HL-60 (cell line): Measurements from ENCODE around the gene ZBTB49.

Source experiments
- DNase-seq, 2 experiments: peaks; one replicate each; pipeline ENCODE4 v3.0.0-alpha.2; 2010 to 2020; ENCODE audit warnings: low read depth in 1 of 2, low spot score in 1 of 2
- H3K27ac ChIP-seq: fragments of 250-450 bp; sonication (Bioruptor Pico); replicated peaks from 2 replicates; pipeline ENCODE4 v1.5.1; 2020; ENCODE audit warnings: mild to moderate bottlenecking, moderate library complexity
- H3K27me3 ChIP-seq: fragments of 250-450 bp; sonication (Bioruptor Pico); 2 replicates; pipeline ENCODE4 v1.5.1; 2021; ENCODE audit warnings: mild to moderate bottlenecking, moderate library complexity; ENCODE audit not compliant: insufficient read depth, poor library complexity, severe bottlenecking
- H3K4me3 ChIP-seq: replicated peaks from 2 replicates; pipeline ENCODE4 v1.5.1; 2011; ENCODE audit warnings: mild to moderate bottlenecking, control low read depth, low read length; ENCODE audit not compliant: insufficient read depth
- GABPA ChIP-seq: IDR thresholded peaks from 2 replicates; pipeline ENCODE4 v1.6.1; 2012; ENCODE audit warnings: low read depth
- POLR2AphosphoS5 ChIP-seq: IDR thresholded peaks from 2 replicates; pipeline ENCODE4 v1.6.1; 2012; ENCODE audit warnings: low read depth
- SPI1 ChIP-seq: IDR thresholded peaks from 2 replicates; pipeline ENCODE4 v1.6.1; 2012; ENCODE audit warnings: low read depth, mild to moderate bottlenecking, borderline replicate concordance
- TF ChIP-seq, protein P1 (sequence below): IDR thresholded peaks from 2 replicates; pipeline ENCODE4 v1.6.1; 2012; ENCODE audit warnings: low read depth; ENCODE audit not compliant: insufficient replicate concordance
- TF ChIP-seq, protein P2 (sequence below): IDR thresholded peaks from one replicate; pipeline ENCODE4 v1.5.1; 2011; ENCODE audit warnings: low read length, control low read depth, inconsistent platforms; ENCODE audit not compliant: insufficient read depth

ZBTB49 gene

DNA sequence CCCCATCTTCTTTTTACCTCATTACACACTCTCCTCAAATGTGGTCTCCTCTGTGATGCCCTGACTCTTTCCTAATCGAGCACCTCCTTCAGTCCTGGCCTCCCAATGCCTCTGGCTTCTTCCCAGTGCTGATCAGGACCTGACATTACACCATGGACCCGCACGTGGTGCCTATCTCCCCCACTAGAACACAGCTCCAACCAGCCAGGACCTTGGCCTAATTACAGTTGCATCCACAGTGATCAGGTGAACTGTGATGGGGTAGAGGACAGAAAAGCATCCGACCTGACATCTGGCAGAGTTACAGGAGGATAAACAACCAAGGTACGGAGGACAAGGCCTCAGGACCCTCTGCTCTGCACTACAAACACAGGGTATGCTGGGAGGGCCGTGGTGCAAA lies 12.5 kb upstream of the ZBTB49 start:
- no peak overlapping the region for H3K4me3 ChIP-seq

DNA sequence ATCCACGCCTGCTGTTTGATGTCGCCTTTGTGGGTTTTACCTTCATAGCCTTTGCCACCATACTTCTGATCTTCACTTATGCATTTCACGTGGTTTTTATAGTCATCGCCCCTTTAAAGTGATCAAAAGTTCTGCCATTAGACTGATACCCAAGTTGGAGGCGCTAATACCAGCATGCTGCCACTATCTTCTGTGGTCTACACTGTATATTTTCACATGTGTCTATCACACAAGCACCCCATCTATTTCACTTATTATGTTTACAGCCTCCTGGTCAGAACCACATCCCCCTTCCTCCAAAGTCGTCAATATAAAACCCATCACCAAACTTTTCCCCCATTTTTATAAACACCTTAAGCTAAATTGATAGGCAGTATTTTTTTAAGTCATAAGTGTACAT lies 8.3 kb upstream of the ZBTB49 start:
- Histone ChIP-seq H3K27me3 (no peaks in the 10 kb centered on the region), H3K4me3 (no peak overlapping the region), H3K27ac (no peak overlapping the region)
- no peak for DNase-seq
- TF ChIP-seq, protein P1, sequence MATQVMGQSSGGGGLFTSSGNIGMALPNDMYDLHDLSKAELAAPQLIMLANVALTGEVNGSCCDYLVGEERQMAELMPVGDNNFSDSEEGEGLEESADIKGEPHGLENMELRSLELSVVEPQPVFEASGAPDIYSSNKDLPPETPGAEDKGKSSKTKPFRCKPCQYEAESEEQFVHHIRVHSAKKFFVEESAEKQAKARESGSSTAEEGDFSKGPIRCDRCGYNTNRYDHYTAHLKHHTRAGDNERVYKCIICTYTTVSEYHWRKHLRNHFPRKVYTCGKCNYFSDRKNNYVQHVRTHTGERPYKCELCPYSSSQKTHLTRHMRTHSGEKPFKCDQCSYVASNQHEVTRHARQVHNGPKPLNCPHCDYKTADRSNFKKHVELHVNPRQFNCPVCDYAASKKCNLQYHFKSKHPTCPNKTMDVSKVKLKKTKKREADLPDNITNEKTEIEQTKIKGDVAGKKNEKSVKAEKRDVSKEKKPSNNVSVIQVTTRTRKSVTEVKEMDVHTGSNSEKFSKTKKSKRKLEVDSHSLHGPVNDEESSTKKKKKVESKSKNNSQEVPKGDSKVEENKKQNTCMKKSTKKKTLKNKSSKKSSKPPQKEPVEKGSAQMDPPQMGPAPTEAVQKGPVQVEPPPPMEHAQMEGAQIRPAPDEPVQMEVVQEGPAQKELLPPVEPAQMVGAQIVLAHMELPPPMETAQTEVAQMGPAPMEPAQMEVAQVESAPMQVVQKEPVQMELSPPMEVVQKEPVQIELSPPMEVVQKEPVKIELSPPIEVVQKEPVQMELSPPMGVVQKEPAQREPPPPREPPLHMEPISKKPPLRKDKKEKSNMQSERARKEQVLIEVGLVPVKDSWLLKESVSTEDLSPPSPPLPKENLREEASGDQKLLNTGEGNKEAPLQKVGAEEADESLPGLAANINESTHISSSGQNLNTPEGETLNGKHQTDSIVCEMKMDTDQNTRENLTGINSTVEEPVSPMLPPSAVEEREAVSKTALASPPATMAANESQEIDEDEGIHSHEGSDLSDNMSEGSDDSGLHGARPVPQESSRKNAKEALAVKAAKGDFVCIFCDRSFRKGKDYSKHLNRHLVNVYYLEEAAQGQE: no peak
- TF ChIP-seq SPI1 (no peak), POLR2AphosphoS5 (no peak), GABPA (no peak)
- TF ChIP-seq, protein P2, sequence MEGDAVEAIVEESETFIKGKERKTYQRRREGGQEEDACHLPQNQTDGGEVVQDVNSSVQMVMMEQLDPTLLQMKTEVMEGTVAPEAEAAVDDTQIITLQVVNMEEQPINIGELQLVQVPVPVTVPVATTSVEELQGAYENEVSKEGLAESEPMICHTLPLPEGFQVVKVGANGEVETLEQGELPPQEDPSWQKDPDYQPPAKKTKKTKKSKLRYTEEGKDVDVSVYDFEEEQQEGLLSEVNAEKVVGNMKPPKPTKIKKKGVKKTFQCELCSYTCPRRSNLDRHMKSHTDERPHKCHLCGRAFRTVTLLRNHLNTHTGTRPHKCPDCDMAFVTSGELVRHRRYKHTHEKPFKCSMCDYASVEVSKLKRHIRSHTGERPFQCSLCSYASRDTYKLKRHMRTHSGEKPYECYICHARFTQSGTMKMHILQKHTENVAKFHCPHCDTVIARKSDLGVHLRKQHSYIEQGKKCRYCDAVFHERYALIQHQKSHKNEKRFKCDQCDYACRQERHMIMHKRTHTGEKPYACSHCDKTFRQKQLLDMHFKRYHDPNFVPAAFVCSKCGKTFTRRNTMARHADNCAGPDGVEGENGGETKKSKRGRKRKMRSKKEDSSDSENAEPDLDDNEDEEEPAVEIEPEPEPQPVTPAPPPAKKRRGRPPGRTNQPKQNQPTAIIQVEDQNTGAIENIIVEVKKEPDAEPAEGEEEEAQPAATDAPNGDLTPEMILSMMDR: no peak

More for the DNA sequence above, 12.5 kb upstream of the ZBTB49 start:
- DNase-seq: no peak
- TF ChIP-seq, protein P1: no peak
- TF ChIP-seq POLR2AphosphoS5 (no peak), SPI1 (no peak), GABPA (no peak)
- no peak overlapping the region for H3K27ac ChIP-seq
- no peaks in the 10 kb centered on the region for H3K27me3 ChIP-seq

DNA sequence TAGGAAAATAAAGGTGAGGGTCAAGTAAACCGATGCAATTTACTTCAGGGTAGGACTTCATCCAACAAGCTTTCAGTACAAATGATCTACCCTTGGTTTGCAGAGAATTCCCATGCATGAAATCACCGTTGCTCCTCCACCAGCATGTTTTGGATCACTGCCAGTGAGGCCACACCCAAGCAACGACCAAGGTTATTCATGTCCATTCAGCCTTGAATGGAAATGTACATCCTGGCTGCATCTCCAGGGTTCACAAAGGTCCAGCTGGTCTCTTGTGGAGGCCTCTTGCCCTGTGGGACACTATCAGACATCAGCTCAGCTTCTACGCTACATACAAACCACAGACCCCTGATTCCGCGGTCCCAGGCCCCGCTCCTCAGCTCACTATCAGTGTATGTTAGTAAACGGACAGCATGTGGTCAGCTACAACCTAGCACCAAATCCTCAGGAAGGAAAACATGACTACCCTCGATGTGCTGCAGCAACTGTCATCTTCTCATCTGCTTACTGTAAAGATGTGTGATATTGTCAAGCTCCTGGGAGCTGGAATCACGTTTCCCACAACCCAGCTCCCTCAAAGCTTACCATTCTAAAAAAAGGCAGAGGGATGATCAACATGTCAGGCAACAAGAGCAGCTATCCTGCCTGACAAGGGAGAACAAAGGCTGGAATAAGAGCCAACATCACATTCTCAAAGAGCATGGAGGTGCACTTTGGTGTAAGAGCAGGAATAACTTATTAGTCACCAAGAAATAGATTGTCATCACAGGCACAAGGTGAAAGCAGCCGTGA lies 5.0 kb upstream of the ZBTB49 start:
- DNase-seq: no peak
- H3K4me3 ChIP-seq: no peak overlapping the region
- TF ChIP-seq POLR2AphosphoS5 (no peak), SPI1 (no peak), GABPA (no peak)
- TF ChIP-seq, protein P2: no peak
- TF ChIP-seq, protein P1: no peak
- H3K27ac ChIP-seq: no peak overlapping the region
- H3K27me3 ChIP-seq: no peaks in the 10 kb centered on the region
